Measurements from ENCODE around the gene POLE4.

DNA sequence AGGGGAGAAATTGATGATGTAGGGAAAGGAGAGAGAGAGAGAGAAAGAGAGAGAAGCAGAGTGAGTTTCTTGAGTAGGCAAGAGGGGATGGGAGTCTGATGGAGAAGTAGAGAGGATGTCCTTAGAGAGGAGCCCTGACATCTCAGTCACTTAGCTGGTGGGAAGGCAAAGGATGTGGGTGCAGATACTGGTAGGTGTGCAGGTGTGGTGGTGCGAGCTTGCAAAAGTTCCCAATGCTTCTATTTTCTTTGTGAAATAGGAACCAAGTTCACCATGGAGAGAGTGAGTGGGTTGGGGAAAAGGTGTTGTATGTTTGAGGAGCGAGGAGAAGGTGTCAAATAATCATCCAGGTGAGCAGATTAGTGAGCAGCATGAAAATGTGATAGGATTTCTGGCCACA lies 26.5 kb upstream of the POLE4 start:
- TF ChIP-seq EP300 (IDR thresholded peaks at IDR 0.05) (no peak), POLR2A (IDR thresholded peaks at IDR 0.05) (no peak)
- TF ChIP-seq, protein P1, sequence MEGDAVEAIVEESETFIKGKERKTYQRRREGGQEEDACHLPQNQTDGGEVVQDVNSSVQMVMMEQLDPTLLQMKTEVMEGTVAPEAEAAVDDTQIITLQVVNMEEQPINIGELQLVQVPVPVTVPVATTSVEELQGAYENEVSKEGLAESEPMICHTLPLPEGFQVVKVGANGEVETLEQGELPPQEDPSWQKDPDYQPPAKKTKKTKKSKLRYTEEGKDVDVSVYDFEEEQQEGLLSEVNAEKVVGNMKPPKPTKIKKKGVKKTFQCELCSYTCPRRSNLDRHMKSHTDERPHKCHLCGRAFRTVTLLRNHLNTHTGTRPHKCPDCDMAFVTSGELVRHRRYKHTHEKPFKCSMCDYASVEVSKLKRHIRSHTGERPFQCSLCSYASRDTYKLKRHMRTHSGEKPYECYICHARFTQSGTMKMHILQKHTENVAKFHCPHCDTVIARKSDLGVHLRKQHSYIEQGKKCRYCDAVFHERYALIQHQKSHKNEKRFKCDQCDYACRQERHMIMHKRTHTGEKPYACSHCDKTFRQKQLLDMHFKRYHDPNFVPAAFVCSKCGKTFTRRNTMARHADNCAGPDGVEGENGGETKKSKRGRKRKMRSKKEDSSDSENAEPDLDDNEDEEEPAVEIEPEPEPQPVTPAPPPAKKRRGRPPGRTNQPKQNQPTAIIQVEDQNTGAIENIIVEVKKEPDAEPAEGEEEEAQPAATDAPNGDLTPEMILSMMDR (IDR thresholded peaks at IDR 0.05), result no peak
